OCI-LY3 (cell line): ENCODE data around the gene ANKRD55.

Experiments
- H2AFZ ChIP-seq: fragments of 200-600, 300-600 bp; shearing (Covaris generic); 2 replicates; pipeline ENCODE4 v1.6.0; 2014; ENCODE audit warnings: antibody characterized with exemption, low read depth, low read length
- H3K27ac ChIP-seq: fragments of 200-600, 300-600 bp; sonication (generic); 2 replicates; pipeline ENCODE4 v1.5.1; 2014; ENCODE audit warnings: mild to moderate bottlenecking, low read length, moderate library complexity, mixed read lengths
- H3K27me3 ChIP-seq: fragments of 200-600, 300-600 bp; sonication (generic); 2 replicates; pipeline ENCODE4 v1.6.1; 2014; ENCODE audit warnings: low read depth, low read length, mixed read lengths
- H3K36me3 ChIP-seq: fragments of 200-600, 300-600 bp; sonication (generic); replicated peaks from 2 replicates; pipeline ENCODE3; 2014; ENCODE audit warnings: low read depth, low read length, mixed read lengths
- H3K4me1 ChIP-seq: fragments of 300-600, 200-600 bp; sonication (generic); 2 replicates; pipeline ENCODE4 v1.6.1; 2014; ENCODE audit warnings: low read length, mixed read lengths
- H3K4me2 ChIP-seq: fragments of 200-600, 300-600 bp; sonication (generic); 2 replicates; pipeline ENCODE4 v1.6.1; 2014; ENCODE audit warnings: low read length, mixed read lengths
- H3K4me3 ChIP-seq: fragments of 300-600, 200-600 bp; sonication (generic); 2 replicates; pipeline ENCODE4 v1.5.1; 2014; ENCODE audit warnings: antibody characterized with exemption, mild to moderate bottlenecking, low read length, moderate library complexity
- H3K79me2 ChIP-seq: fragments of 300-600, 200-600 bp; shearing (Covaris generic); 2 replicates; pipeline ENCODE4 v1.6.1; 2014; ENCODE audit warnings: mild to moderate bottlenecking, low read length, mixed read lengths
- H3K9ac ChIP-seq: fragments of 300-600, 200-600 bp; shearing (Covaris generic); 2 replicates; pipeline ENCODE4 v1.6.0; 2014; ENCODE audit warnings: mild to moderate bottlenecking, low read length, moderate library complexity
- H3K9me3 ChIP-seq: fragments of 200-600, 300-600 bp; shearing (Covaris generic); 2 replicates; pipeline ENCODE4 v1.6.1; 2014; ENCODE audit warnings: low read length, mixed read lengths; ENCODE audit not compliant: insufficient read depth
- H4K20me1 ChIP-seq: fragments of 200-600, 300-600 bp; sonication (generic); 2 replicates; pipeline ENCODE4 v1.6.1; 2016; ENCODE audit warnings: low read length, mixed read lengths; ENCODE audit not compliant: insufficient read depth
- CTCF ChIP-seq: fragments of 200-600, 300-600 bp; sonication (generic); IDR thresholded peaks from 2 replicates; pipeline ENCODE4 v1.5.1; 2014; ENCODE audit warnings: antibody characterized with exemption, low read length, low read depth
- EZH2phosphoT487 ChIP-seq: fragments of 200-600 bp; shearing (Covaris generic); IDR thresholded peaks from 2 replicates; pipeline ENCODE4 v1.6.1; 2018; ENCODE audit warnings: antibody characterized with exemption, mixed run types, low read depth

Gene ANKRD55

GRCh38 chr5:56167519-56167918 lies 65.6 kb downstream of the ANKRD55 start:
- H3K27me3 ChIP-seq = no peaks in the 10 kb centered on the region
- TF ChIP-seq CTCF (no peak), EZH2phosphoT487 (no peak)
- H3K4me2 ChIP-seq = peak overlapping the region; percentile 62
- no peaks in the 10 kb centered on the region for H4K20me1 ChIP-seq
- no peak overlapping the region for H3K9ac ChIP-seq
- peak overlapping the region; percentile 74 for H3K4me3 ChIP-seq
- no peak overlapping the region for H3K27ac ChIP-seq
- no peaks in the 10 kb centered on the region for H3K36me3 ChIP-seq
- no peaks in the 10 kb centered on the region for H3K9me3 ChIP-seq
- no peaks in the 10 kb centered on the region for H3K79me2 ChIP-seq
- H3K4me1 ChIP-seq = peaks cover 24% of the 10 kb centered on the region
- H2AFZ ChIP-seq = no peak overlapping the region

GRCh38 chr5:56166671-56167385 lies 66.3 kb downstream of the ANKRD55 start:
- Histone ChIP-seq H3K4me1 (peaks cover 20% of the 10 kb centered on the region), H3K4me3 (no peak overlapping the region), H3K4me2 (no peak overlapping the region), H3K79me2 (no peaks in the 10 kb centered on the region), H3K9ac (no peak overlapping the region), H3K27ac (no peak overlapping the region), H3K36me3 (no peaks in the 10 kb centered on the region), H3K27me3 (no peaks in the 10 kb centered on the region), H2AFZ (no peak overlapping the region), H3K9me3 (no peaks in the 10 kb centered on the region), H4K20me1 (no peaks in the 10 kb centered on the region)
- TF ChIP-seq CTCF (no peak), EZH2phosphoT487 (no peak)

- peaks cover 38% of the 10 kb centered on the region for H3K4me1 ChIP-seq
- no peak overlapping the region for H2AFZ ChIP-seq
Observed at GRCh38 chr5:56164376-56164775, 68.8 kb downstream of the ANKRD55 start.

GRCh38 chr5:56161927-56162326 lies 71.2 kb downstream of the ANKRD55 start:
- Histone ChIP-seq H3K4me2 (no peak overlapping the region), H2AFZ (no peak overlapping the region), H3K36me3 (no peaks in the 10 kb centered on the region), H3K4me1 (peaks cover 27% of the 10 kb centered on the region), H3K9me3 (no peaks in the 10 kb centered on the region), H3K4me3 (no peak overlapping the region), H3K27ac (no peak overlapping the region), H3K9ac (no peak overlapping the region), H3K79me2 (no peaks in the 10 kb centered on the region), H3K27me3 (no peaks in the 10 kb centered on the region), H4K20me1 (no peaks in the 10 kb centered on the region)
- TF ChIP-seq EZH2phosphoT487 = no peak
- TF ChIP-seq CTCF = no peak

More at GRCh38 chr5:56164376-56164775, 68.8 kb downstream of the ANKRD55 start:
- H3K79me2 ChIP-seq = no peaks in the 10 kb centered on the region
- no peak overlapping the region for H3K4me3 ChIP-seq
- H3K27ac ChIP-seq = no peak overlapping the region
- no peaks in the 10 kb centered on the region for H3K9me3 ChIP-seq
- TF ChIP-seq EZH2phosphoT487 (no peak), CTCF (no peak)
- H3K36me3 ChIP-seq = no peaks in the 10 kb centered on the region
- H3K27me3 ChIP-seq = no peaks in the 10 kb centered on the region
- no peak overlapping the region for H3K9ac ChIP-seq
- H3K4me2 ChIP-seq = no peak overlapping the region
- no peaks in the 10 kb centered on the region for H4K20me1 ChIP-seq
